K562 (cell line): ENCODE results near the gene CHRNB1. TPM values are rescaled to one million over a fixed set of nuclear protein-coding genes. Genes with fewer than 3 reads are reported as not detected.

Experiments used
- ATAC-seq: fragments of 200-7000 bp; cut with Tn5 transposase; 3 replicates; pipeline ENCODE4 v1.9.1; 2020; ENCODE audit warnings: moderate library complexity
- BruUV-seq: library from RNA; stranded (reverse); fragments of 400-500 nt; replicated peaks from 2 replicates; lab custom pipeline; 2021; lab: Mats Ljungman, UMichigan
- CTCF ChIA-PET: fragments of 300-600 bp; formaldehyde crosslinking; extraction: SDS; loops from one replicate; lab custom pipeline; 2021; ENCODE audit warnings: low intra/inter-chr PET ratio; lab: Yijun Ruan, JAX
- POLR2A ChIA-PET: fragments of 300-600, 350-650 bp; sonication (Branson Sonifier 250); formaldehyde crosslinking; extraction: SDS; loops from one replicate; lab custom pipeline; 2021; ENCODE audit warnings: antibody characterized with exemption, inconsistent platforms; lab: Yijun Ruan, JAX
- DNase-seq, 4 experiments: peaks; one replicate each; pipeline versions ENCODE4 v3.0.0 to v3.0.0-alpha.2; 2011 to 2018; ENCODE audit warnings: low spot score in 3 of 4, mixed read lengths in 3 of 4; ENCODE audit errors: extremely low read depth in 1 of 4
- FAIRE-seq: peaks from 2 replicates; lab custom pipeline; 2011; peaks lifted over from hg19 to GRCh38; lab: Jason Lieb, UNC
- H2AFZ ChIP-seq: 2 replicates; pipeline ENCODE4 v1.6.0; 2011; ENCODE audit warnings: low read depth, low read length, control low read depth, inconsistent platforms
- H3K27ac ChIP-seq: fragments of 200-600 bp; 3 replicates; pipeline ENCODE4 v1.8.0; 2011; ENCODE audit warnings: low read depth, mild to moderate bottlenecking, control low read depth, inconsistent platforms, low read length, moderate library complexity, mixed read lengths; ENCODE audit errors: extremely low read depth
- H3K27me3 ChIP-seq, 2 experiments: fragments of 300-600 bp in 1 of 2; 2 replicates in 1 of 2; 3 replicates in 1 of 2; pipeline versions ENCODE4 v1.6.0 to v1.8.0; 2011; ENCODE audit warnings: inconsistent platforms in 2 of 2, low read length in 2 of 2, mild to moderate bottlenecking in 1 of 2, mixed read lengths in 1 of 2, moderate library complexity in 1 of 2; ENCODE audit not compliant: control insufficient read depth in 2 of 2, insufficient read depth in 2 of 2
- H3K36me3 ChIP-seq: fragments of 300-600 bp; 3 replicates; pipeline ENCODE4 v1.8.0; 2011; ENCODE audit warnings: mild to moderate bottlenecking, low read length, inconsistent platforms; ENCODE audit not compliant: control insufficient read depth, insufficient read depth
- H3K4me1 ChIP-seq, 2 experiments: fragments of 200-600 bp in 1 of 2; replicated peaks in 1 of 2; 2 replicates in 1 of 2; 3 replicates in 1 of 2; pipeline versions ENCODE4 v1.5.1 to v1.8.0; 2011; ENCODE audit warnings: inconsistent platforms in 2 of 2, low read length in 2 of 2, mild to moderate bottlenecking in 1 of 2, mixed read lengths in 1 of 2, moderate library complexity in 1 of 2; ENCODE audit not compliant: control insufficient read depth in 2 of 2, insufficient read depth in 2 of 2
- H3K4me2 ChIP-seq: 2 replicates; pipeline ENCODE4 v1.6.1; 2011; ENCODE audit warnings: low read length, control low read depth, inconsistent platforms, mixed read lengths; ENCODE audit not compliant: insufficient read depth
- H3K4me3 ChIP-seq: fragments of 200-600 bp; sonication (generic), shearing (Covaris generic); 2 replicates; pipeline ENCODE4 v1.5.1; 2016; ENCODE audit warnings: control low read depth, inconsistent platforms
- H3K79me2 ChIP-seq: fragments of 200-600 bp; 3 replicates; pipeline ENCODE4 v1.8.0; 2011; ENCODE audit warnings: low read length, inconsistent platforms; ENCODE audit not compliant: control insufficient read depth, insufficient read depth
- H3K9ac ChIP-seq, 2 experiments: 2 replicates each; pipeline versions ENCODE4 v1.6.0 to v1.6.1; 2011; ENCODE audit warnings: low read depth in 2 of 2, low read length in 2 of 2, control low read depth in 1 of 2, inconsistent platforms in 1 of 2, mild to moderate bottlenecking in 1 of 2, mixed read lengths in 1 of 2; ENCODE audit not compliant: insufficient read depth in 1 of 2
- H3K9me1 ChIP-seq: one replicate; pipeline ENCODE4 v1.6.0; 2011; ENCODE audit warnings: inconsistent platforms, mild to moderate bottlenecking, low read length, moderate library complexity; ENCODE audit not compliant: control insufficient read depth, insufficient read depth
- H3K9me3 ChIP-seq: replicated peaks from 2 replicates; pipeline ENCODE4 v1.5.1; 2011; ENCODE audit warnings: low read depth, low read length, inconsistent platforms; ENCODE audit not compliant: control insufficient read depth, insufficient read depth
- H4K20me1 ChIP-seq: replicated peaks from 2 replicates; pipeline ENCODE4 v1.6.1; 2011; ENCODE audit warnings: low read length, inconsistent platforms, mixed read lengths; ENCODE audit not compliant: control insufficient read depth, insufficient read depth
- CHD4 ChIP-seq: fragments of 200-600 bp; sonication (generic); IDR thresholded peaks from 3 replicates; pipeline ENCODE4 v1.6.1; 2012; ENCODE audit warnings: low read depth, mild to moderate bottlenecking, mixed read lengths, low read length, inconsistent platforms; ENCODE audit not compliant: insufficient read depth, insufficient replicate concordance, poor library complexity, severe bottlenecking
- LARP7 ChIP-seq: fragments of 450-650 bp; IDR thresholded peaks from 2 replicates; pipeline ENCODE4 v1.6.1; 2016
- POLR2G ChIP-seq: fragments of 200-400 bp; formaldehyde crosslinking; IDR thresholded peaks from 2 replicates; pipeline ENCODE4 v1.6.1; 2017; ENCODE audit warnings: low read depth, mild to moderate bottlenecking, antibody characterized with exemption, low read length, moderate library complexity
- SIX5 ChIP-seq, 2 experiments: IDR thresholded peaks; 2 replicates each; pipeline ENCODE4 v1.6.1; 2011; ENCODE audit warnings: low read length in 2 of 2, borderline replicate concordance in 1 of 2, low read depth in 1 of 2, mild to moderate bottlenecking in 1 of 2, moderate library complexity in 1 of 2; ENCODE audit not compliant: insufficient read depth in 1 of 2
- SNIP1 ChIP-seq: fragments of 450-650 bp; IDR thresholded peaks from 2 replicates; pipeline ENCODE4 v1.7.1; 2017; ENCODE audit warnings: low read depth, mild to moderate bottlenecking
- SP2 ChIP-seq: IDR thresholded peaks from 2 replicates; pipeline ENCODE4 v1.6.1; 2011; ENCODE audit warnings: mild to moderate bottlenecking, low read depth, low read length, moderate library complexity; ENCODE audit not compliant: poor library complexity, severe bottlenecking; ENCODE audit errors: extremely low read depth
- WGBS: fragments of 100-300 bp; shearing (Covaris generic); methylation state at CpG from one replicate; pipeline ENCODE4 v1.1.6; 2016; ENCODE audit warnings: low coverage, mixed read lengths; ENCODE audit not compliant: insufficient coverage; ENCODE audit errors: missing lambda C conversion rate; 5-methylcytosine and 5-hydroxymethylcytosine counted together
- in situ Hi-C: fragments of 300-500 bp; cut with MboI; formaldehyde crosslinking; loops from 4 replicates; pipeline ENCODE4 v1.15.0; 2018; ENCODE audit warnings: inconsistent platforms, mixed read lengths
- intact Hi-C: fragments of 100-400 bp; cut with micrococcal nuclease; formaldehyde crosslinking; loops from 2 replicates; pipeline ENCODE4 v1.14.2; 2022
- polyA plus RNA-seq, 8 experiments: library from polyadenylated mRNA; depleted of rRNA in 4 of 8; stranded (reverse) in 5 of 8; unstranded in 3 of 8; fragments of >200 nt; fragmentation: Nextera tagmentation in 2 of 8; fragmentation: Illumina TruSeq in 1 of 8; extraction: Ambion mirVana in 2 of 8; extraction: Trizol in 1 of 8; gene quantifications; 2 replicates each; pipeline versions ENCODE4 v1.2.1 to v1.2.3, GENCODE V29; 2011 to 2014; ENCODE audit warnings: inconsistent platforms in 1 of 8, missing spikeins in 1 of 8
- total RNA-seq, 7 experiments: library from RNA; depleted of rRNA in 6 of 7; stranded (reverse); fragments of >200 nt in 6 of 7; fragmentation: Illumina TruSeq in 2 of 7; extraction: Trizol in 2 of 7; gene quantifications; 2 replicates each; pipeline versions ENCODE4 v1.2.1 to v1.2.3, GENCODE V29; 2011 to 2021; ENCODE audit warnings: low replicate concordance in 1 of 7

The CHRNB1 gene
- total and polyA plus RNA-seq, 9 of the 15 experiments (the other 6 are each of a cell fraction or from before 2014, with no cell fraction given) = 4.7 to 12.3 (median 6.8) TPM

DNA sequence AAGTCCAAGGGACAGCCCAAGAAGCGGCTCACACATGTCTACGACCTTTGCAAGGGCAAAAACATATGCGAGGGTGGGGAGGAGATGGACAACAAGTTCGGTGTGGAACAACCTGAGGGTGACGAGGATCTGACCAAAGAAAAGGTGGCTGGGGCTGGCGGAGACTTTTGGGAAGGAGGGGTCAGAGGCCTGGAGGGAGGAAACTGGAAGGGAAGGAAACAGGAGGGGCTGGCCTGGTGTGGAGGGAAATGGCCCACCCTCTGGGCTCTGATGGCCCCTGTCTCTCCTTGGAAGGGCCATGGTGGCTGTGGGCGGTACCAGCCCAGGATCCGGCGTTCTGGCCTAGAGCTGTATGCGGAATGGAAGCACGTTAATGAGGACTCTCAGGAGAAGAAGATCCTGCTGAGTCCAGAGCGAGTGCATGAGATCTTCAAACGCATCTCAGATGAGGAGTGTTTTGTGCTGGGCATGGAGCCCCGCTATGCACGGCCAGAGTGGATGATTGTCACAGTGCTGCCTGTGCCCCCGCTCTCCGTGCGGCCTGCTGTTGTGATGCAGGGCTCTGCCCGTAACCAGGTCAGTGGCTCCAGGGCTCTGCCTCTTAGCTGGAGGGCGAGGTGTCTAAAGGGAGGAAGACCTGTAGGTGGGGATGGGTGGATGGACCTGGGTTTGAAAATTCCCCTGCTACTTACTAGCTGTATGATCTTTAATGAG is 51.8 kb downstream of the CHRNB1 start:
- Histone ChIP-seq H3K4me2 (no peak overlapping the region), H3K79me2 (peaks cover 37% of the 10 kb centered on the region), H3K4me3 (no peak overlapping the region), H3K9me1 (no peaks in the 10 kb centered on the region), H3K36me3 (peaks cover 85% of the 10 kb centered on the region), H3K9me3 (no peaks in the 10 kb centered on the region), H3K27me3 (no peaks in the 10 kb centered on the region), H3K4me1 (no peaks in the 10 kb centered on the region), H4K20me1 (peaks cover 12% of the 10 kb centered on the region; the same call in 1 of the 2 replicates), H2AFZ (no peak overlapping the region), H3K27ac (no peak overlapping the region), H3K9ac (no peak overlapping the region; a peak in 1 of 4 replicates)
- ATAC-seq (no peak), DNase-seq (peak in 1 of 4 experiments; percentile 7), FAIRE-seq (no peak)
- POLR2A ChIA-PET = interaction anchor here (0.6 to 3.6 kb wide), 11 partner anchors 11 to 143 kb away, joined by 3 to 25 read pairs (median 3); partner anchors contain the start of genes POLR2A, TMEM102 and TMEM256
- 97% methylated on average over 7 of the region's 20 CpGs for WGBS
- CTCF ChIA-PET = no interaction called here
- in situ Hi-C loops = no loop called here
- BruUV-seq = TSS peak; percentile 30
- intact Hi-C loops = no loop called here
- TF ChIP-seq POLR2G (0 out of 2 replicates have a peak, but pooled peaks have one; percentile 2), SP2 (no peak), SIX5 (IDR thresholded peaks at IDR 0.05; ENCODE audit: borderline replicate concordance in 1 of 2, insufficient read depth in 1 of 2, low read depth in 1 of 2, low read length in 2 of 2) (no peak)

- H3K4me1 ChIP-seq = no peaks in the 10 kb centered on the region
- WGBS = 100% methylated on average over 8 of the region's 10 CpGs
- no peaks in the 10 kb centered on the region for H3K27me3 ChIP-seq
- intact Hi-C loops = no loop called here
- peaks cover 85% of the 10 kb centered on the region for H3K36me3 ChIP-seq
- DNase-seq = peak in 1 of 4 experiments; percentile 13
- no peak for ATAC-seq
- in situ Hi-C loops = no loop called here
- H3K9ac ChIP-seq = no peak overlapping the region
- no peak overlapping the region for H3K4me3 ChIP-seq
- FAIRE-seq = no peak
- CTCF ChIA-PET = no interaction called here
- no peaks in the 10 kb centered on the region for H3K9me1 ChIP-seq
- H3K27ac ChIP-seq = no peak overlapping the region
- no peak overlapping the region for H2AFZ ChIP-seq
- TF ChIP-seq LARP7 = no peak
- no peak for TF ChIP-seq SNIP1
- TF ChIP-seq CHD4 = no peak
- peaks cover 31% of the 10 kb centered on the region for H3K79me2 ChIP-seq
- H3K9me3 ChIP-seq = no peaks in the 10 kb centered on the region
- 0 out of 2 replicates have a peak, but pooled peaks cover 8% of the 10 kb centered on the region for H4K20me1 ChIP-seq
- POLR2A ChIA-PET = interaction anchor here (0.6 to 3.6 kb wide), 7 partner anchors 11 to 93 kb away, joined by 3 to 25 read pairs (median 4); partner anchors contain the start of genes POLR2A and TMEM256
- no TSS peak for BruUV-seq
- no peak overlapping the region for H3K4me2 ChIP-seq
These were observed 52.4 kb downstream of the CHRNB1 start for GRCh38 chr17:7497228-7497627.
